Endothelial cell (in vitro differentiated cells): ENCODE results near the gene PCDHA4. TPM values are rescaled to one million over a fixed set of nuclear protein-coding genes. Genes with fewer than 3 reads are reported as not detected.
"Not testable (repeated sequence)": the region's sequence is repeated elsewhere in the genome, so short reads cannot be mapped to it uniquely, and the experiment has no call there.

Experiments used
- DNase-seq: peaks from one replicate; pipeline ENCODE4 v3.0.0; 2021; ENCODE audit warnings: low spot score
- H3K27ac Mint-ChIP-seq: one replicate; pipeline ENCODE4 v1.8.0; 2021; ENCODE audit warnings: mixed read lengths, inconsistent platforms; ENCODE audit not compliant: unreplicated experiment
- H3K27me3 Mint-ChIP-seq: one replicate; pipeline ENCODE4 v1.8.0; 2021; ENCODE audit warnings: mild to moderate bottlenecking, moderate library complexity, mixed read lengths, inconsistent platforms; ENCODE audit not compliant: unreplicated experiment
- H3K36me3 Mint-ChIP-seq: one replicate; pipeline ENCODE4 v1.8.0; 2021; ENCODE audit warnings: mild to moderate bottlenecking, low read depth, mixed read lengths, inconsistent platforms; ENCODE audit not compliant: unreplicated experiment
- H3K4me1 Mint-ChIP-seq: one replicate; pipeline ENCODE4 v1.8.0; 2021; ENCODE audit warnings: mild to moderate bottlenecking, mixed read lengths, inconsistent platforms; ENCODE audit not compliant: unreplicated experiment
- H3K4me3 Mint-ChIP-seq: one replicate; pipeline ENCODE4 v1.8.0; 2021; ENCODE audit warnings: mild to moderate bottlenecking, mixed read lengths, inconsistent platforms; ENCODE audit not compliant: unreplicated experiment
- H3K9me3 Mint-ChIP-seq: one replicate; pipeline ENCODE4 v1.8.0; 2021; ENCODE audit warnings: mixed read lengths, inconsistent platforms; ENCODE audit not compliant: unreplicated experiment
- CTCF ChIP-seq: fragments of 200-600 bp; sonication (generic); IDR thresholded peaks from one replicate; pipeline ENCODE4 v1.5.0; 2021; ENCODE audit warnings: antibody characterized with exemption; ENCODE audit not compliant: unreplicated experiment
- total RNA-seq: library from RNA; stranded (reverse); fragmentation: NEBNext Ultra II Directional; extraction: Animal tissue kit (Norgen Biotek cat#: 25700); gene quantifications from one replicate; pipeline ENCODE4 v1.2.1, GENCODE V29; 2021; ENCODE audit not compliant: unreplicated experiment

Gene PCDHA4
- total RNA-seq, 1 donor from 2014 or later, result 9.9 TPM

- DNase-seq, result no peak
- Mint-ChIP-seq H3K27ac (no peak overlapping the region), H3K4me1 (peaks cover 6% of the 10 kb centered on the region), H3K9me3 (no peaks in the 10 kb centered on the region), H3K4me3 (no peak overlapping the region), H3K36me3 (peaks cover 19% of the 10 kb centered on the region), H3K27me3 (peaks cover 4% of the 10 kb centered on the region)
- TF ChIP-seq CTCF, result no peak
These were observed 4.0 kb upstream of the PCDHA4 start for GRCh38 chr5:140802781-140803271.

DNA sequence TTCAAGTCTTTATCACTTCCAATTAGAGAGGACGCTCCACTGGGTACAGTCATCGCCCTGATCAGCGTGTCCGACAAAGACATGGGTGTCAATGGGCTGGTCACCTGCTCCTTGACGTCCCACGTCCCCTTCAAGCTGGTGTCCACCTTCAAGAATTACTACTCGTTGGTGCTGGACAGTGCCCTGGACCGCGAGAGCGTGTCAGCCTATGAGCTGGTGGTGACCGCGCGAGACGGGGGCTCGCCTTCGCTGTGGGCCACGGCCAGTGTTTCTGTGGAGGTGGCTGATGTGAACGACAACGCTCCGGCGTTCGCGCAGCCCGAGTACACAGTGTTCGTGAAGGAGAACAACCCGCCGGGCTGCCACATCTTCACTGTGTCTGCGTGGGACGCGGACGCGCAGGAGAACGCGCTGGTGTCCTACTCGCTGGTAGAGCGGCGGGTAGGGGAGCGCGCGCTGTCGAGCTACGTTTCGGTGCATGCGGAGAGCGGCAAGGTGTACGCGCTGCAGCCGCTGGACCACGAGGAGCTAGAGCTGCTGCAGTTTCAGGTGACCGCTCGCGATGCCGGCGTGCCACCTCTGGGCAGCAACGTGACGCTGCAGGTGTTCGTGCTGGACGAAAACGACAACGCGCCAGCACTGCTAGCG is 1.5 kb downstream of the PCDHA4 start:
- not testable (repeated sequence) for H3K27ac Mint-ChIP-seq, H3K27me3 Mint-ChIP-seq, H3K4me1 Mint-ChIP-seq, H3K9me3 Mint-ChIP-seq, DNase-seq
- peaks cover 12% of the 10 kb centered on the region for H3K36me3 Mint-ChIP-seq
- H3K4me3 Mint-ChIP-seq, result peak overlapping the region; percentile 87

DNA sequence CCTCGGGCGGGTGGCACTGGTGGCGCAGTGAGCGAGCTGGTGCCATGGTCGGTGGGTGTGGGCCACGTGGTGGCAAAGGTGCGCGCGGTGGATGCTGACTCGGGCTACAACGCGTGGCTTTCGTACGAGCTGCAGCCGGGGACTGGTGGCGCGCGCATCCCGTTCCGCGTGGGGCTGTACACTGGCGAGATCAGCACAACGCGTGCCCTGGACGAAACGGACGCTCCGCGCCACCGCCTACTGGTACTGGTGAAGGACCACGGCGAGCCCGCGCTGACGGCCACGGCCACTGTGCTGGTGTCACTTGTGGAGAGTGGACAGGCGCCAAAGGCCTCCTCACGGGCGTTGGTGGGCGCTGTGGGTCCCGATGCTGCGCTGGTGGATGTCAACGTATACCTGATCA is 2.0 kb downstream of the PCDHA4 start:
- no peak overlapping the region for H3K4me3 Mint-ChIP-seq
- H3K9me3 Mint-ChIP-seq, result no peaks in the 10 kb centered on the region
- peaks cover 2% of the 10 kb centered on the region for H3K27me3 Mint-ChIP-seq
- DNase-seq, result no peak
- H3K4me1 Mint-ChIP-seq, result peaks cover 10% of the 10 kb centered on the region
- no peak overlapping the region for H3K27ac Mint-ChIP-seq
- H3K36me3 Mint-ChIP-seq, result peaks cover 7% of the 10 kb centered on the region
- no peak for TF ChIP-seq CTCF

- DNase-seq, result no peak
- no peak within 1 kb of the TSS for H3K27ac Mint-ChIP-seq
- H3K27me3 Mint-ChIP-seq, result no peaks in the 10 kb centered on the region
- H3K4me3 Mint-ChIP-seq, result no peak within 1 kb of the TSS
- no peaks in the 10 kb centered on the region for H3K9me3 Mint-ChIP-seq
- peaks cover 12% of the 10 kb centered on the region for H3K36me3 Mint-ChIP-seq
- no peak for TF ChIP-seq CTCF
- no peaks in the 10 kb centered on the region for H3K4me1 Mint-ChIP-seq
These were observed 14.8 kb downstream of the PCDHA4 start, which contains the start of gene PCDHA5 for GRCh38 chr5:140821375-140822280. Gene PCDHA5, plus strand, starts transcription at chr5:140821613.

- Mint-ChIP-seq H3K4me3 (no peak overlapping the region), H3K36me3 (peaks cover 12% of the 10 kb centered on the region), H3K4me1 (peaks cover 3% of the 10 kb centered on the region), H3K9me3 (no peaks in the 10 kb centered on the region), H3K27ac (no peak overlapping the region), H3K27me3 (no peaks in the 10 kb centered on the region)
- no peak for TF ChIP-seq CTCF
- no peak for DNase-seq
These were observed 15.4 kb downstream of the PCDHA4 start for GRCh38 chr5:140822281-140822629.

DNA sequence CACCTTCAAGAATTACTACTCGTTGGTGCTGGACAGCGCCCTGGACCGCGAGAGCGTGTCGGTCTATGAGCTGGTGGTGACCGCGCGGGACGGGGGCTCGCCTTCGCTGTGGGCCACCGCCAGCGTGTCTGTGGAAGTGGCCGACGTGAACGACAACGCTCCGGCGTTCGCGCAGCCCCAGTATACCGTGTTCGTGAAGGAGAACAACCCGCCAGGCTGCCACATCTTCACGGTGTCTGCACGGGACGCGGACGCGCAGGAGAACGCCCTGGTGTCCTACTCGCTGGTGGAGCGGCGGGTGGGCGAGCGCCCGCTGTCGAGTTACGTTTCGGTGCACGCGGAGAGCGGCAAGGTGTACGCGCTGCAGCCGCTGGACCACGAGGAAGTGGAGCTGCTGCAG is 16.1 kb downstream of the PCDHA4 start:
- H3K36me3 Mint-ChIP-seq, result peaks cover 12% of the 10 kb centered on the region
- not testable (repeated sequence) for DNase-seq, H3K27me3 Mint-ChIP-seq, H3K27ac Mint-ChIP-seq, H3K4me1 Mint-ChIP-seq, H3K4me3 Mint-ChIP-seq, H3K9me3 Mint-ChIP-seq
